Kidney (tissue), 14 donors: ENCODE data around the gene TMEM91. TPM values are rescaled to one million over a fixed set of nuclear protein-coding genes. Genes with fewer than 3 reads are reported as not detected.
"Not testable (repeated sequence)": the region's sequence is repeated elsewhere in the genome, so short reads cannot be mapped to it uniquely, and the experiment has no call there.

ENCODE experiments used
- DNase-seq, 5 donors: peaks; one replicate each; pipeline ENCODE4 v3.0.0-alpha.2; 2013 to 2020
- FAIRE-seq: peaks from 2 replicates; lab custom pipeline; 2012; peaks lifted over from hg19 to GRCh38; lab: Jason Lieb, UNC
- H3K27ac ChIP-seq, 2 donors: one replicate each; pipeline ENCODE4 v1.7.0; 2013; ENCODE audit warnings: low read depth in 2 of 2, low read length in 2 of 2, inconsistent platforms in 1 of 2
- H3K27me3 ChIP-seq: one replicate; pipeline ENCODE4 v1.7.1; 2013; ENCODE audit warnings: low read length, inconsistent platforms; ENCODE audit not compliant: control insufficient read depth, insufficient read depth
- H3K36me3 ChIP-seq, 3 donors: one replicate each; pipeline versions ENCODE4 v1.7.0 to v1.7.1; 2013; ENCODE audit warnings: low read length in 3 of 3, control low read depth in 1 of 3, inconsistent platforms in 1 of 3; ENCODE audit not compliant: insufficient read depth in 3 of 3, control insufficient read depth in 2 of 3
- H3K4me1 ChIP-seq, 3 donors: one replicate each; pipeline versions ENCODE4 v1.7.0 to v1.7.1; 2013; ENCODE audit warnings: low read length in 3 of 3, inconsistent platforms in 1 of 3, low read depth in 1 of 3; ENCODE audit not compliant: control insufficient read depth in 2 of 3, insufficient read depth in 2 of 3
- H3K4me3 ChIP-seq, 3 donors: one replicate each; pipeline versions ENCODE4 v1.7.0 to v1.8.1; 2013; ENCODE audit warnings: low read length in 3 of 3, control low read depth in 1 of 3, inconsistent platforms in 1 of 3
- H3K9ac ChIP-seq, 3 donors: one replicate each; pipeline versions ENCODE4 v1.7.0 to v1.7.1; 2013; ENCODE audit warnings: low read length in 3 of 3, control low read depth in 1 of 3, inconsistent platforms in 1 of 3
- H3K9me3 ChIP-seq, 3 donors: one replicate each; pipeline versions ENCODE4 v1.7.0 to v1.7.1; 2013; ENCODE audit warnings: low read length in 3 of 3, control low read depth in 1 of 3, inconsistent platforms in 1 of 3; ENCODE audit not compliant: control insufficient read depth in 2 of 3, insufficient read depth in 1 of 3
- CTCF ChIP-seq: IDR thresholded peaks from 3 replicates; pipeline ENCODE4 v1.5.1; 2012; ENCODE audit warnings: mild to moderate bottlenecking, moderate library complexity, borderline replicate concordance; ENCODE audit not compliant: insufficient read depth; ENCODE audit errors: extremely low read depth
- intact Hi-C: fragments of 100-400 bp; cut with DNase I; formaldehyde crosslinking; loops from one replicate; pipeline ENCODE4 v1.11.1; 2022
- polyA plus RNA-seq: library from polyadenylated mRNA; stranded (reverse); fragments of 350-450 nt; fragmentation: Illumina TruSeq; extraction: RNeasy Lipid Tissue Mini Kit (QIAGEN cat#74804); gene quantifications from one replicate; pipeline ENCODE4 v1.2.3, GENCODE V29; 2014; ENCODE audit warnings: low read depth, low replicate concordance; ENCODE audit not compliant: insufficient read depth
- total RNA-seq: library from RNA; stranded (reverse); fragmentation: NEBNext Ultra II Directional; extraction: Animal tissue kit (Norgen Biotek cat#: 25700); gene quantifications from one replicate; pipeline ENCODE4 v1.2.1, GENCODE V29; 2021
- donor health status: control.
- donor health status: control.
- donor health status: control.
- donor health status: control.
- donor health status: control.
- donor health status: DM: yes; HTN: yes; CAD: no.
- donor health status: Normal renal cell carcinoma (clear cell type).

TMEM91 gene
- total and polyA plus RNA-seq, 2 donors from 2014 or later, result 9.5 to 24.3 TPM

GRCh38 chr19:41369769-41370168 is 6.6 kb upstream of the TMEM91 start:
- Histone ChIP-seq H3K9me3 (no peaks in the 10 kb centered on the region), H3K4me3 (no peak overlapping the region), H3K36me3 (no peaks in the 10 kb centered on the region), H3K27me3 (no peaks in the 10 kb centered on the region), H3K4me1 (peaks cover 0 to 12% (median 10%) of the 10 kb centered on the region in 3 donors), H3K27ac (no peak overlapping the region), H3K9ac (no peak overlapping the region)
- intact Hi-C loops, result no loop called here
- DNase-seq, result no peak
- no peak for TF ChIP-seq CTCF
- no peak for FAIRE-seq

GRCh38 chr19:41371119-41371518 is 5.2 kb upstream of the TMEM91 start:
- H3K27ac ChIP-seq, H3K9me3 ChIP-seq, H3K9ac ChIP-seq, H3K27me3 ChIP-seq, FAIRE-seq, intact Hi-C loops, H3K4me3 ChIP-seq, H3K36me3 ChIP-seq, DNase-seq: not testable (repeated sequence)
- H3K4me1 ChIP-seq, result peaks cover 2 to 13% (median 5%) of the 10 kb centered on the region in 3 donors

GRCh38 chr19:41371541-41371940 is 4.8 kb upstream of the TMEM91 start:
- H3K4me3 ChIP-seq, result no peak overlapping the region
- no peak overlapping the region for H3K27ac ChIP-seq
- peaks cover 2 to 14% (median 5%) of the 10 kb centered on the region in 3 donors for H3K4me1 ChIP-seq
- no peaks in the 10 kb centered on the region for H3K36me3 ChIP-seq
- DNase-seq (no peak), FAIRE-seq (no peak)
- TF ChIP-seq CTCF, result no peak
- no peak overlapping the region for H3K9ac ChIP-seq
- intact Hi-C loops, result no loop called here
- no peaks in the 10 kb centered on the region for H3K27me3 ChIP-seq
- no peaks in the 10 kb centered on the region for H3K9me3 ChIP-seq

- Histone ChIP-seq H3K27ac (no peak overlapping the region), H3K36me3 (no peaks in the 10 kb centered on the region), H3K27me3 (no peaks in the 10 kb centered on the region), H3K4me1 (peaks cover 2 to 18% (median 5%) of the 10 kb centered on the region in 3 donors), H3K9me3 (no peaks in the 10 kb centered on the region), H3K4me3 (no peak overlapping the region), H3K9ac (no peak overlapping the region)
- FAIRE-seq (no peak), DNase-seq (no peak)
- TF ChIP-seq CTCF, result no peak
- intact Hi-C loops, result no loop called here
Observed at GRCh38 chr19:41372501-41372900, 3.8 kb upstream of the TMEM91 start.
